GM21381 (cell line): ENCODE results near the gene ELP2.
A peak's percentile ranks its signal among the peaks of the same experiment; 100 is the strongest.
"Not testable (repeated sequence)": the region's sequence is repeated elsewhere in the genome, so short reads cannot be mapped to it uniquely, and the experiment has no call there.

Experiments used
- ATAC-seq: cut with Tn5 transposase; IDR thresholded peaks from one replicate; pipeline ENCODE4 v1.9.1; 2021; ENCODE audit warnings: mild to moderate bottlenecking, moderate library complexity; ENCODE audit not compliant: unreplicated experiment

The ELP2 gene

GRCh38 chr18:36129300-36130038 is at the start of gene ELP2, which contains the start of gene SLC39A6:
Gene ELP2 (plus strand): TSS chr18:36129899. CDS start chr18:36129934, 35 bp downstream.
Gene SLC39A6 (minus strand): TSS chr18:36129340. CDS start chr18:36127007, 2,333 bp downstream.
- ATAC-seq, result peak; percentile 91

GRCh38 chr18:36081118-36081517 is 48.6 kb upstream of the ELP2 start:
- not testable (repeated sequence) for ATAC-seq

- ATAC-seq, result no peak
Measured at GRCh38 chr18:36083729-36084128, 46.0 kb upstream of the ELP2 start.

- no peak for ATAC-seq
Measured at GRCh38 chr18:36085195-36085594, 44.5 kb upstream of the ELP2 start.

GRCh38 chr18:36086186-36086585 is 43.5 kb upstream of the ELP2 start:
- ATAC-seq, result no peak

- ATAC-seq, result no peak
Measured at GRCh38 chr18:36088256-36088655, 41.4 kb upstream of the ELP2 start.

- ATAC-seq, result no peak
Measured at GRCh38 chr18:36089001-36089400, 40.7 kb upstream of the ELP2 start.

- not testable (repeated sequence) for ATAC-seq
Measured at GRCh38 chr18:36092116-36092515, 37.6 kb upstream of the ELP2 start.

GRCh38 chr18:36094431-36094830 is 35.3 kb upstream of the ELP2 start:
- no peak for ATAC-seq

- ATAC-seq, result no peak
Measured at GRCh38 chr18:36095936-36096519, 33.7 kb upstream of the ELP2 start.

GRCh38 chr18:36096955-36097354 is 32.7 kb upstream of the ELP2 start:
- ATAC-seq, result no peak

- no peak for ATAC-seq
Measured at GRCh38 chr18:36099311-36099710, 30.4 kb upstream of the ELP2 start.

GRCh38 chr18:36101943-36102342 is 27.8 kb upstream of the ELP2 start:
- no peak for ATAC-seq

GRCh38 chr18:36104749-36105148 is 24.9 kb upstream of the ELP2 start:
- no peak for ATAC-seq

- ATAC-seq, result no peak
Measured at GRCh38 chr18:36107477-36107876, 22.2 kb upstream of the ELP2 start.

GRCh38 chr18:36108196-36108595 is 21.5 kb upstream of the ELP2 start:
- no peak for ATAC-seq

GRCh38 chr18:36108601-36109000 is 21.1 kb upstream of the ELP2 start:
- ATAC-seq, result no peak

- ATAC-seq, result no peak
Measured at GRCh38 chr18:36109737-36110136, 20.0 kb upstream of the ELP2 start.

- no peak for ATAC-seq
Measured at GRCh38 chr18:36112302-36112701, 17.4 kb upstream of the ELP2 start.

- ATAC-seq, result no peak
Measured at GRCh38 chr18:36114251-36114650, 15.4 kb upstream of the ELP2 start.

GRCh38 chr18:36114738-36115137 is 15.0 kb upstream of the ELP2 start:
- no peak for ATAC-seq

GRCh38 chr18:36116771-36117170 is 12.9 kb upstream of the ELP2 start:
- ATAC-seq, result not testable (repeated sequence)
